Measurements from ENCODE around the gene MLYCD.
A peak's percentile ranks its signal among the peaks of the same experiment; 100 is the strongest.
"Not testable (repeated sequence)": the region's sequence is repeated elsewhere in the genome, so short reads cannot be mapped to it uniquely, and the experiment has no call there.

MLYCD gene

GRCh38 chr16:83926726-83927397 lies 27.9 kb downstream of the MLYCD start:
- peak; percentile 38 to 48 for DNase-seq

DNA sequence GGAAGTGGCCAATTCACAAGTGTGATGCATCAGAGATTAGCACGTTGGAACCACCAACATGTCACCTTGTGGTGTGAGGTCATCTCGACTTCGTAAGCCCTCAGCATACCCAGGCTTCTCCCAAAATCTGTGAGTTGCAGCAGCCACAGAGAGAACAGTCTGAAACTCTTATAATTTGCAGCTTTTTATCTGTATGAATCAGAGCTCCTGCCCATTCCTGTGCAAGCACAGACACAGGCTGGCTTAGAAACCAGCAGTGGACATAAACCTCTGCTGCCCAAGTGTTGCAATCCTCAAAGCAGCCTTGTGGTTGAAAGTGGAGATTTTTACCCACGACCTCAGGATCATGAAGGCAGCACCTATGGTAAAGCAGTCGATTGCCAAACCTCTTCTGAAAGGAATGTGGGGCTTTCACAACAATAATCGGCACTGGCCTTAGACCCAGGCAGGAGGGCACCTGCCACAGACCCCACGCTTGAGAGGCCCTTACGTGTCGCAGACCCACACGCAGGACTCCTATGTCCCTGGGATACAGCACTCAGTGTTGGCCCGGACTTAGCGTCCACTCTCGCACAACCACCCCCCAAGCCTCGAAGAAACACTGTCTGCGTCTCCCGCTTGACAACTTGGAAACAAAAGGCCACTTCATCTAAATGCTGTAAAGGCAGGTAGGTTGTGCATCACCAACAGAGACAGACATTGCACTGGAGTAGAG lies 29.6 kb downstream of the MLYCD start:
- DNase-seq, result no peak

GRCh38 chr16:83929811-83930555 lies 31.1 kb downstream of the MLYCD start:
- DNase-seq, result no peak

DNA sequence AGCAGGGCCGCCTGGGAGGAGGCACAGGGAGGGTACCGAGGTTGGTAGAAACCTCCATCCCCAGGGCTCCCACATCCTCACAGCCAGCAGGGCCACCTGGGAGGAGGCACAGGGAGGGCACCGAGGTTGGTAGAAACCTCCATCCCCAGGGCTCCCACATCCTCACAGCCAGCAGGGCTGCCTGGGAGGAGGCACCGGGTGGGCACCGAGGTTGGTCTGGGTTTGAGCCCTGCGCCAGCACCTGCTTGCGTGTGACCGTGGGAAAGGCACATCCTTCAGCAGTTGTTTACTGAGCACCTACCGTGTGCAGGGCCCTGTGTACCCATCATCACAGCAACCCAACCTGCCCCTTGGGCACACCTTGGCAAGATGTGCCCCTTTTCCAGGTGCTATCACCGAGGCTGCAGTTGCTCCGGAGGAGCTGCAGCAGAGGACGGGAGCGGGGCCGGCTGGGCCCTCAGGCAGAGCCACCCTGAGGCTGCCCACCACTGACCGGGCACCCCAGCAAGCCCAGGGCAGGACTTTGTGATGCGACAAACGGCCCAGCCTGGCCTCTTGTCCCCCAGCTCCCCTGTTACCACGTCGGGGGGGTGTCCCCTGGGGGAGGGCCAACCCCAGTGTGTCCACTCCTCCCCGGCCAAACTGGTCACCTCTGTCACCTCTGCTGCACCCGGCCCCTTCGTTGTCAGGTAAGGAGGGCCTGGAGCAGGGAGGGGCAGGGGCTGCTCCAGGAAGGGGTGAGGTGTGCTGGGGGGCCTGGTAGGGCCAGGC lies 32.0 kb downstream of the MLYCD start:
- no peak for DNase-seq

- DNase-seq, result no peak
Observed at GRCh38 chr16:83931556-83931955, 32.6 kb downstream of the MLYCD start.

DNA sequence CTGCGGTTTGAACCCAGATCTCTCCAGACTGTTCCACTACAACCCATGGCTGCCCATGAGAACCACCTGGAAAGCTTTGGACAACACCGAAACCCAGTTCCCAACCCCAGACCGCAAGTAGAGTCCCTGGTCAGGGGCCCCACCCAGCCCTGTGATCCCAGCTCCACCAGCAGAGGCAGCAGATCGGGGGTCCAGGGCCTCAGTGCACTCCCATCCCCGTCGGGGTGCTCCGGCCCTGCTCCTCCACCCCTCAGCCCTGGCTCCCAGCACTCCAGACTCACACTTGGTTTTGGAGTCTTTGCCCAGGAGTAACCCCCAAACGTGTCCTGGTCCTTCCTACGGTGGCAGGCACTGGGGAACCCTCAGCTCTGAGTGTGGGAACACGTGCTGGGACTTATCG lies 33.4 kb downstream of the MLYCD start:
- DNase-seq, result no peak

- DNase-seq, result no peak
Observed at GRCh38 chr16:83932955-83933673, 34.2 kb downstream of the MLYCD start.

GRCh38 chr16:83933885-83934683 lies 35.2 kb downstream of the MLYCD start:
- DNase-seq, result no peak

DNA sequence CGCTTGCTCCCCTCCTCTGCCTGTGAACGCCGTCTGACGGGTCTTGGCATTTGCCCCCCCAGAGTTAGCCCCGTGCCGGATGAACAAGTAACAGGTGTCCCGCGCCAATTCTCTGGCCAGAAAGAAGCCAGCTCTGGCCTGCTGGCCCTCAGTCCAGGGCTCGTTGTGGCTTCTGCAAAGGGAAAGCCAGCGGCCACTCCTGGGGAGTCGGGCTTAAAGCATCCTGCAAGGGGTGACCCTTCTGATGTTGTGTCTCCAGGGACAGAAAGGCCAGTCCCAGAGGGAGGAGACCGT lies 35.7 kb downstream of the MLYCD start:
- no peak for DNase-seq

GRCh38 chr16:83935005-83935857 lies 36.3 kb downstream of the MLYCD start:
- no peak for DNase-seq

- DNase-seq, result no peak
Observed at GRCh38 chr16:83935858-83936255, 36.9 kb downstream of the MLYCD start.

GRCh38 chr16:83936581-83937165 lies 37.8 kb downstream of the MLYCD start:
- no peak for DNase-seq

DNA sequence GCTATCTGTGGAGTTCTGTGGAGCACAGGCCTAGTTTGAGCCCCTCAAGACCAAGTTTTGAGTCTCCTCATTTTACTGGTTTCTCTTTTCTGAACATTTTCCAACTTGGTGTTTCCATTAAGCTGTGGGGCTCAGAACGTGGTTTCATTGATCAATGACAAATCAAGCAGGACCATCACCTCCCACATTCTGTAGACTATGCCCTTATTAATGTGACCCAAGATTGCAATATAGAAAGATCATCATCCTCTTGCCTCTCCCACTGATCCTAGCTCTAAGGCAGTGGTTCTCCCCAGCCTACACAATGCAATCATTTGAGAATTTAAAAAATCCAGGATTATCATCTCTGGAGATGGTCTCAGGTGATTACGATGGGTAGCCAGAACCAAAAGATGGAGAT lies 38.4 kb downstream of the MLYCD start:
- no peak for DNase-seq

DNA sequence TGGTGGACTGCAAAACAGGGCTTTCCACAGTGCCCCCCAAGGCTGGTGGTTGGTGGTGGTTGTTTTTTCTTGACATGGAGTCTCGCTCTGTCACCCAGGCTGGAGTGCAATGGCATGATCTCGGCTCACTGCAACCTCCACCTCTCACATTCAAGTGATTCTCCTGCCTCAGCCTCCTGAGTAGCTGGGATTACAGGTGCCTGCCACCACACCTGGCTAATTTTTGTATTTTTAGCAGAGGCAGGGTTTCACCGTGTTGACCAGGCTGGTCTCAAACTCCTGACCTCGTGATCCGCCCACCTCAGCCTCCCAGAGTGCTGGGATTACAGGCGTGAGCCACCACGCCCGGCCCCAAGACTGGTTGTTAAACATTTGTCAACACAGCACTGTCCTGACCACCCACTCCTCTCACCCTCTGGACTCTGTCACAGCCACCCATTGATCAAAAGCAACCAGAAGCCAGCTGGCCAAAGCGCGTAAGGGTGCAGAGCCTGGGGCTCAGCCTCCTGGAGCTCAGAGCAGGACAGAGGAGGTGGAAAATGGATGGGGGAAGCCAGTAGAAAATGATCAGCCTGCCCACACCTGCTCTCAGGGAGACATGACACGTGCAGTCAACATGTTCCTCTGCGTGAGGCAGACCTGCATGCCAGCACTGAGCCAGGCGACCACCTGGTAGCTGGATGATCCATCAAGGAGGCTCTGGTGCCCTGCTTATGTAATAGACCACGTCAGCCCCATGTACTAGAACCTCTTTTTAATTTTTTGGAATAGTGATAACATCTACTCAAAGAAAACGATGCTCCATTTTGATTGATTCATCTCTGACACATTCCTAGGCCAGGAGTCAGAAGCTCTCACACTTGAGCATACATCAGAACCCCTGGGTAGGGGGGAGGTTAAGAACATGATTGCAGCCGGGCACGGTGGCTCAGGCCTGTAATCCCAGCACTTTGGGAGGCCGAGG lies 39.3 kb downstream of the MLYCD start:
- no peak for DNase-seq

GRCh38 chr16:83939266-83939855 lies 40.4 kb downstream of the MLYCD start:
- no peak for DNase-seq

DNA sequence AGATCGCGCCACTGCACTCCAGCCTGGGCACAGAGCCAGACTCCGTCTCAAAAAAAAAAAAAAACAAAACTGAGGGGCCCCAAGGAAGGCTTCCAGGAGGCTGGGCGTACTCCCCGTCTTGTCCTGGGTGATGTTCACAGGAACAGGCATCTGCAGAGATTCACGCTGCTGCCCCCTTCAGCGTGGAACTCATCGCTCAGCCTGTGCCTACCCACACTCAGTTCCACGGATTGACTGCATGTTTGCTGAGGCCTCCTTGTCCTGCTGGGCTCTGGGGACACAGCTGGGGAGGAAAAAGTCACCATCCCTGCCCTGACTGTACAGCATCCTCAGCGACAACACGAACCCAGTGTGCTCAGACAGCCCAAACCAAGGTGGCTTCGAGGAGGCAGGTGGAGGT lies 41.2 kb downstream of the MLYCD start:
- no peak for DNase-seq

- no peak for DNase-seq
Observed at GRCh38 chr16:83940630-83941378, 41.9 kb downstream of the MLYCD start.

DNA sequence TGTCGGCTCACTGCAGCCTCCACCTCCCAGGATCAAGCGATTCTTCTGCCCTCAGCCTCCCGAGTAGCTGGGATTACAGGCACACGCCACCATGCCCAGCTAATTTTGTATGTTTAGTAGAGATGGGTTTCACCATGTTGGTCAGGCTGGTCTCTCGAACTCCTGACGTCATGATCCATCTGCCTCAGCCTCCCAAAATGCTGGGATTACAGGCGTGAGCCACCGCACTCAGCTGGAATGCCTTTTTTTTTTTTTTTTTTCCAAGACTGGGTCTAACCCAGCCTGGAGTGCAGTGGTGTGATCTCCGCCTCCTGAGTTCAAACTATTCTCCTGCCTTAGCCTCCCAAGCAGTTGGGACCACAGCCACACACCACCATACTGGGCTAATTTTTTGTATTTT lies 42.6 kb downstream of the MLYCD start:
- DNase-seq, result not testable (repeated sequence)

Data from SHP77 (cell line).